HG03025 (cell line): Measurements from ENCODE around the gene MAP10.

Experiments used
- ATAC-seq: cut with Tn5 transposase; IDR thresholded peaks from one replicate; pipeline ENCODE4 v1.9.1; 2021; ENCODE audit warnings: mild to moderate bottlenecking, moderate library complexity; ENCODE audit not compliant: unreplicated experiment, low FRiP score

Gene MAP10

GRCh38 chr1:232793944-232794343, 11.3 kb upstream of the MAP10 start:
- no peak for ATAC-seq

GRCh38 chr1:232795497-232796053, 9.6 kb upstream of the MAP10 start:
- no peak for ATAC-seq

GRCh38 chr1:232797856-232798510, 7.2 kb upstream of the MAP10 start:
- ATAC-seq = no peak

- no peak for ATAC-seq
These were observed 6.3 kb upstream of the MAP10 start for GRCh38 chr1:232798920-232799319.

- ATAC-seq = no peak
These were observed 932 bp downstream of the MAP10 start for GRCh38 chr1:232806186-232806510.

- no peak for ATAC-seq
These were observed 5.6 kb downstream of the MAP10 start for GRCh38 chr1:232810856-232811255.

GRCh38 chr1:232812560-232812959, 7.3 kb downstream of the MAP10 start:
- ATAC-seq = no peak

- ATAC-seq = no peak
These were observed 7.9 kb downstream of the MAP10 start for GRCh38 chr1:232813097-232813496.

- ATAC-seq = no peak
These were observed 8.5 kb downstream of the MAP10 start for GRCh38 chr1:232813760-232814159.

- ATAC-seq = no peak
These were observed 11.1 kb downstream of the MAP10 start for GRCh38 chr1:232816324-232816723.

- no peak for ATAC-seq
These were observed 12.8 kb downstream of the MAP10 start for GRCh38 chr1:232818040-232818439.

GRCh38 chr1:232820431-232820830, 15.2 kb downstream of the MAP10 start:
- no peak for ATAC-seq

GRCh38 chr1:232822530-232822929, 17.3 kb downstream of the MAP10 start:
- ATAC-seq = no peak

- no peak for ATAC-seq
These were observed 21.1 kb downstream of the MAP10 start for GRCh38 chr1:232826318-232826717.

- no peak for ATAC-seq
These were observed 25.4 kb downstream of the MAP10 start for GRCh38 chr1:232830661-232831060.

GRCh38 chr1:232831895-232832294, 26.7 kb downstream of the MAP10 start:
- ATAC-seq = no peak

GRCh38 chr1:232834066-232834465, 28.9 kb downstream of the MAP10 start:
- no peak for ATAC-seq

GRCh38 chr1:232835166-232835565, 29.9 kb downstream of the MAP10 start:
- no peak for ATAC-seq

- ATAC-seq = no peak
These were observed 31.9 kb downstream of the MAP10 start for GRCh38 chr1:232837087-232837486.

- no peak for ATAC-seq
These were observed 36.8 kb downstream of the MAP10 start for GRCh38 chr1:232841823-232842565.

GRCh38 chr1:232844791-232845190, 39.6 kb downstream of the MAP10 start:
- ATAC-seq = no peak

- ATAC-seq = no peak
These were observed 40.3 kb downstream of the MAP10 start for GRCh38 chr1:232845406-232845955.
